IgD-negative memory B cell (primary cell): ENCODE measurements around the gene UPK1B. TPM values are rescaled to one million over a fixed set of nuclear protein-coding genes. Genes with fewer than 3 reads are reported as not detected.

ENCODE experiments used
- H3K27ac Mint-ChIP-seq, 3 donors: one replicate each; pipeline ENCODE4 v1.8.0; 2020 to 2022; ENCODE audit warnings: mild to moderate bottlenecking in 3 of 3, mixed read lengths in 3 of 3, moderate library complexity in 1 of 3
- H3K27me3 Mint-ChIP-seq: one replicate; pipeline ENCODE4 v1.8.0; 2021; ENCODE audit warnings: mixed read lengths
- H3K36me3 Mint-ChIP-seq: one replicate; pipeline ENCODE4 v1.8.0; 2020; ENCODE audit warnings: mild to moderate bottlenecking, mixed read lengths
- H3K4me1 Mint-ChIP-seq, 3 donors: one replicate each; pipeline ENCODE4 v1.8.0; 2020 to 2022; ENCODE audit warnings: mixed read lengths in 3 of 3, mild to moderate bottlenecking in 1 of 3
- H3K4me3 Mint-ChIP-seq, 4 donors: one replicate each; pipeline ENCODE4 v1.8.0; 2020 to 2022; ENCODE audit warnings: mild to moderate bottlenecking in 4 of 4, mixed read lengths in 4 of 4, moderate library complexity in 3 of 4
- H3K9me3 Mint-ChIP-seq, 3 donors: one replicate each; pipeline ENCODE4 v1.8.0; 2020 to 2021; ENCODE audit warnings: mixed read lengths in 3 of 3, mild to moderate bottlenecking in 1 of 3
- polyA plus RNA-seq: library from polyadenylated mRNA; unstranded; fragments of 300-500 nt; fragmentation: Illumina TruSeq; gene quantifications from one replicate; pipeline ENCODE4 v1.2.3, GENCODE V29; 2021

Gene UPK1B
- polyA plus RNA-seq, 1 donor from 2014 or later: not detected

GRCh38 chr3:119227070-119227850, 53.9 kb downstream of the UPK1B start:
- Mint-ChIP-seq H3K36me3 (peaks cover 16% of the 10 kb centered on the region), H3K4me3 (no peak overlapping the region), H3K27ac (no peak overlapping the region)

GRCh38 chr3:119228373-119229145, 55.2 kb downstream of the UPK1B start:
- Mint-ChIP-seq H3K4me3 (no peak overlapping the region), H3K9me3 (no peaks in the 10 kb centered on the region), H3K27ac (no peak overlapping the region), H3K27me3 (no peaks in the 10 kb centered on the region), H3K36me3 (peaks cover 12% of the 10 kb centered on the region), H3K4me1 (peaks cover 0 to 8% (median 0%) of the 10 kb centered on the region in 3 donors)

More at GRCh38 chr3:119227070-119227850, 53.9 kb downstream of the UPK1B start:
- no peaks in the 10 kb centered on the region for H3K27me3 Mint-ChIP-seq
- peaks cover 0 to 8% (median 2%) of the 10 kb centered on the region in 3 donors for H3K4me1 Mint-ChIP-seq
- H3K9me3 Mint-ChIP-seq: no peaks in the 10 kb centered on the region

DNA sequence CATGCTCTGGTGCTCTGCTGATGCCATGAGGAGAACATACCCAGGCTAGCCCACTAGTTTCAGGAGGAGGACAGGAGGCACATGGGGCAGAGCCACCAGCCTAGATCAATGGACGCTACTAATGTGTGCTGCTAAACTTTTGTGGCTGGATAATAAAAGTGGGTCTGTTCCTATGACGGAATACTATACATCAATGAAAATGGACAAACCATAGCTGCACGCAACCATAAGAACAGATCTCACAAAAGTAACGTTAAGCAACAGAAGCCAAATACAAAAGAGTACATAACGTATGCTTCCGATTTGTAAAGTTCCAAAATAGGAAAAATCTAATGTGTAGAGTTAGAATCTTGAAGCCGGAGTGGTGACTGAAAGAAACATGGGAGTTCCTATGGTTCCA, 55.8 kb downstream of the UPK1B start:
- H3K9me3 Mint-ChIP-seq: no peaks in the 10 kb centered on the region
- peaks cover 0 to 8% (median 0%) of the 10 kb centered on the region in 3 donors for H3K4me1 Mint-ChIP-seq
- no peak overlapping the region for H3K4me3 Mint-ChIP-seq
- H3K27me3 Mint-ChIP-seq: no peaks in the 10 kb centered on the region
- no peak overlapping the region for H3K27ac Mint-ChIP-seq
- peaks cover 14% of the 10 kb centered on the region for H3K36me3 Mint-ChIP-seq

DNA sequence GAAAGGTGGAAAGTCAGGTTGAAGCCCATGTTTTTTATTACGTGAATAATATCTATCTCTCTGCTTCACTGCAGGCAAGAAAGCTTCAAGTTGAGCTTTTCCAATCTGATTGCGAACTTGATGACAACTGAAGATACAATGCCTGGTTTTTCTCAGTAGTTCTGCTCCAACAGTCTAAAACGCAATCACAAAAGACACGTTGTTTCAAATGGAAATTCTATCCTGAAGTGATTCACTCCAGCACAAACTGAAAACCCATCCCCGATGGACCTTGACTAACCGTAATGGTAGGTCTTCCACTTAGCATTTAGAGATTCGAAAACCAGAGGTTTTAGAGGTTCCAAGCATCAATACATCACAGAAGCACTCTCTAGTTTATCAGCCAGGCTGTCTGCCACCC, 56.7 kb downstream of the UPK1B start:
- Mint-ChIP-seq H3K27me3 (no peaks in the 10 kb centered on the region), H3K36me3 (peaks cover 14% of the 10 kb centered on the region), H3K4me3 (no peak overlapping the region), H3K4me1 (peaks cover 0 to 8% (median 0%) of the 10 kb centered on the region in 3 donors), H3K9me3 (no peaks in the 10 kb centered on the region), H3K27ac (no peak overlapping the region)

GRCh38 chr3:119230745-119231144, 57.3 kb downstream of the UPK1B start:
- H3K4me3 Mint-ChIP-seq: no peak overlapping the region
- no peaks in the 10 kb centered on the region for H3K9me3 Mint-ChIP-seq
- peaks cover 14% of the 10 kb centered on the region for H3K36me3 Mint-ChIP-seq
- H3K27me3 Mint-ChIP-seq: no peaks in the 10 kb centered on the region
- H3K27ac Mint-ChIP-seq: peak overlapping the region in 1 of 3 donors; percentile 71
- peaks cover 0 to 9% (median 0%) of the 10 kb centered on the region in 3 donors for H3K4me1 Mint-ChIP-seq

GRCh38 chr3:119234610-119235009, 61.2 kb downstream of the UPK1B start:
- Mint-ChIP-seq H3K27me3 (no peaks in the 10 kb centered on the region), H3K4me3 (no peak overlapping the region), H3K4me1 (peaks cover 11 to 20% (median 17%) of the 10 kb centered on the region in 3 donors), H3K9me3 (no peaks in the 10 kb centered on the region), H3K27ac (no peak overlapping the region), H3K36me3 (peaks cover 15% of the 10 kb centered on the region)

- H3K9me3 Mint-ChIP-seq: no peaks in the 10 kb centered on the region
- no peak overlapping the region for H3K4me3 Mint-ChIP-seq
- peaks cover 13% of the 10 kb centered on the region for H3K36me3 Mint-ChIP-seq
- H3K4me1 Mint-ChIP-seq: peaks cover 16 to 25% (median 21%) of the 10 kb centered on the region in 3 donors
- no peak overlapping the region for H3K27ac Mint-ChIP-seq
- no peaks in the 10 kb centered on the region for H3K27me3 Mint-ChIP-seq
Measured at GRCh38 chr3:119235151-119235550, 61.8 kb downstream of the UPK1B start.

DNA sequence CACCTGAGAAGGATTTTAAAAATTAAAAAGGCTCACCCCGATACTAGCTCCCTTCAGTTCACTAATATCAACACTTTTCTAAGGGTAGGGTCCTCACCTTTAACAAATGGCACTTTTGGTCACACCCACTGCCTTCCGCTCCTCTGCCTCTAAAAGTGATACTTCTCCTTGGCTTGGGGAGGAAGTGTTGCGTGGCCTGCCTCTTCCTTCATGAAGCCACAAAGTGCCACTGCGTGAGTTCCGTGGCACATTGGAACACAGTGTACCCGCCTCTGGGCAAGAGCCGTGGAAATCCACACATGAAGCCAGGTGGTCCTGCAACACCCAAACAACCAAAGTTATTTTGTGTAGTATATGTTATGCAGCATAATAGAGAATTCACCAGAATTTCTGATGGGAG, 63.4 kb downstream of the UPK1B start:
- peaks cover 13% of the 10 kb centered on the region for H3K36me3 Mint-ChIP-seq

GRCh38 chr3:119237299-119237698, 63.9 kb downstream of the UPK1B start:
- Mint-ChIP-seq H3K4me3 (peak overlapping the region in 2 of 4 donors; percentile 33 to 34), H3K27me3 (no peaks in the 10 kb centered on the region), H3K9me3 (no peaks in the 10 kb centered on the region), H3K36me3 (peaks cover 13% of the 10 kb centered on the region), H3K27ac (peak overlapping the region in 2 of 3 donors; percentile 23 to 38), H3K4me1 (peaks cover 23 to 26% (median 24%) of the 10 kb centered on the region in 3 donors)

More for the DNA sequence above, 63.4 kb downstream of the UPK1B start:
- Mint-ChIP-seq H3K27ac (peak overlapping the region in 1 of 3 donors; percentile 38), H3K4me1 (peaks cover 23 to 26% (median 24%) of the 10 kb centered on the region in 3 donors), H3K27me3 (no peaks in the 10 kb centered on the region), H3K9me3 (no peaks in the 10 kb centered on the region), H3K4me3 (peak overlapping the region in 3 of 4 donors; percentile 33 to 88 (median 82))

GRCh38 chr3:119238363-119238762, 65.0 kb downstream of the UPK1B start:
- Mint-ChIP-seq H3K4me1 (peaks cover 23 to 26% (median 24%) of the 10 kb centered on the region in 3 donors), H3K9me3 (no peaks in the 10 kb centered on the region), H3K27me3 (no peaks in the 10 kb centered on the region), H3K27ac (peak overlapping the region in 1 of 3 donors; percentile 63), H3K36me3 (peaks cover 13% of the 10 kb centered on the region), H3K4me3 (peak overlapping the region in 3 of 4 donors; percentile 39 to 46 (median 44))

DNA sequence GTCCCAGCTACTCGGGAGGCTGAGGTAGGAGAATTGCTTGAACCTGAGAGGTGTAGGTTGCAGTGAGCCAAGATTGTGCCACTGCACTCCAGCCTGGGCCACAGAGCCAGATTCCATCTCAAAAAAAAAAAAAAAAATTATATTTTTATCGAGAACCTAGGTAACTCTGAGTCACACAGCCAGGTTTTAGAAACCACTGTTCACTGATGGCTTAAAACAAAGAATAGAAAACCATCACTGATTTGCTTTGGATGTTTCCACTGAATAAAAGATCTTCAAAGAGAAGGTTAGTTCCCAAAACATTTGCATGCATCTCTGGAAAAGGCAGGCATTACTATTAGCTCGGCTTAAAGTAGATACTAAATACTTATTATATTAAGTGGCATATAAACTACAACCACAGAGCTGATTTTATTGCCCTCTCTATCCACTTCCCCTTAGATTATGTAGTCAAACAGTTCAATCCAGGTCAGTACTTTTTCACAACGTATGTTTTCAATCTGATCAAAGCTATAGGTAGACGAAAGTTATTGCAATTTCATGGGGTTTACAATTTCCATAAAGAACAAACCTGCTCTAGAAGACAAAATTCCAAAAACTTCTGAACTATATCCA, 65.9 kb downstream of the UPK1B start:
- Mint-ChIP-seq H3K27me3 (no peaks in the 10 kb centered on the region), H3K9me3 (no peaks in the 10 kb centered on the region), H3K4me1 (peaks cover 23 to 26% (median 24%) of the 10 kb centered on the region in 3 donors), H3K27ac (peak overlapping the region; percentile 10 to 95 (median 18)), H3K4me3 (peak overlapping the region; percentile 56 to 95 (median 84)), H3K36me3 (peaks cover 10% of the 10 kb centered on the region)

- Mint-ChIP-seq H3K4me1 (peaks cover 23 to 24% (median 24%) of the 10 kb centered on the region in 3 donors), H3K27ac (peak overlapping the region; percentile 10 to 95 (median 18)), H3K36me3 (peaks cover 10% of the 10 kb centered on the region), H3K4me3 (peak overlapping the region; percentile 56 to 95 (median 84)), H3K27me3 (no peaks in the 10 kb centered on the region), H3K9me3 (no peaks in the 10 kb centered on the region)
Measured at GRCh38 chr3:119240101-119240590, 66.7 kb downstream of the UPK1B start.

GRCh38 chr3:119240591-119241434, 67.4 kb downstream of the UPK1B start, which contains the start of gene B4GALT4:
Gene B4GALT4 (minus strand): TSS chr3:119240878. CDS start chr3:119230099, 10,779 bp downstream.
- Mint-ChIP-seq H3K27me3 (no peaks in the 10 kb centered on the region), H3K9me3 (no peaks in the 10 kb centered on the region), H3K4me3 (peak within 1 kb of the TSS; percentile 56 to 95 (median 84)), H3K36me3 (peaks cover 10% of the 10 kb centered on the region), H3K4me1 (peaks cover 23 to 24% (median 24%) of the 10 kb centered on the region in 3 donors), H3K27ac (peak within 1 kb of the TSS; percentile 80 to 95 (median 82))
